ENCODE results near the gene MAGEA1.

Gene MAGEA1

GRCh38 chrX:153200462-153200861 lies 21.4 kb downstream of the MAGEA1 start:
- no peaks in the 10 kb centered on the region for H3K9me3 ChIP-seq (ENCODE audit: low read length)
- H3K27me3 ChIP-seq (ENCODE audit: insufficient read depth, low read length): no peaks in the 10 kb centered on the region
- H3K27ac ChIP-seq (ENCODE audit: low read depth, low read length, poor library complexity, severe bottlenecking): no peak overlapping the region
- H3K4me2 ChIP-seq (ENCODE audit: low read length): no peak overlapping the region
- H3K4me1 ChIP-seq (ENCODE audit: insufficient read depth, low read length, severe bottlenecking): no peaks in the 10 kb centered on the region
- no peak overlapping the region for H3K9ac ChIP-seq (ENCODE audit: low read length)
- no peaks in the 10 kb centered on the region for H4K20me1 ChIP-seq (ENCODE audit: insufficient read depth, low read length)
- H3K4me3 ChIP-seq (ENCODE audit: low read depth, low read length, poor library complexity, severe bottlenecking): no peak overlapping the region
- no peaks in the 10 kb centered on the region for H3F3A ChIP-seq (ENCODE audit: insufficient read depth, low read length)
- H3K36me3 ChIP-seq (ENCODE audit: insufficient read depth, low read length): no peaks in the 10 kb centered on the region
- TF ChIP-seq CTCF (IDR thresholded peaks at IDR 0.05; ENCODE audit: low read length) (no peak), EZH2 (IDR thresholded peaks at IDR 0.05; ENCODE audit: borderline replicate concordance, low read length) (no peak)
- H2AFZ ChIP-seq (ENCODE audit: low read length): no peak overlapping the region
- H3K79me2 ChIP-seq (ENCODE audit: insufficient read depth, low read length): no peaks in the 10 kb centered on the region
- no peaks in the 10 kb centered on the region for H3K9me2 ChIP-seq (ENCODE audit: low read depth, low read length)

GRCh38 chrX:153206425-153207046 lies 27.5 kb downstream of the MAGEA1 start:
- Histone ChIP-seq H3K9me3 (ENCODE audit: low read length) (no peaks in the 10 kb centered on the region), H3K4me3 (ENCODE audit: low read depth, low read length, poor library complexity, severe bottlenecking) (no peak overlapping the region), H3K4me2 (ENCODE audit: low read length) (no peak overlapping the region), H2AFZ (ENCODE audit: low read length) (no peak overlapping the region), H3K9ac (ENCODE audit: low read length) (no peak overlapping the region), H3K27me3 (ENCODE audit: insufficient read depth, low read length) (no peaks in the 10 kb centered on the region), H3K9me2 (ENCODE audit: low read depth, low read length) (no peaks in the 10 kb centered on the region), H4K20me1 (ENCODE audit: insufficient read depth, low read length) (no peaks in the 10 kb centered on the region), H3K36me3 (ENCODE audit: insufficient read depth, low read length) (no peaks in the 10 kb centered on the region), H3F3A (ENCODE audit: insufficient read depth, low read length) (no peaks in the 10 kb centered on the region), H3K79me2 (ENCODE audit: insufficient read depth, low read length) (no peaks in the 10 kb centered on the region), H3K4me1 (ENCODE audit: insufficient read depth, low read length, severe bottlenecking) (no peaks in the 10 kb centered on the region), H3K27ac (ENCODE audit: low read depth, low read length, poor library complexity, severe bottlenecking) (no peak overlapping the region)
- TF ChIP-seq EZH2 (IDR thresholded peaks at IDR 0.05; ENCODE audit: borderline replicate concordance, low read length): no peak
- no peak for TF ChIP-seq CTCF (IDR thresholded peaks at IDR 0.05; ENCODE audit: low read length)

GRCh38 chrX:153209347-153209746 lies 30.3 kb downstream of the MAGEA1 start:
- Histone ChIP-seq H3F3A (ENCODE audit: insufficient read depth, low read length) (no peaks in the 10 kb centered on the region), H3K4me1 (ENCODE audit: insufficient read depth, low read length, severe bottlenecking) (no peaks in the 10 kb centered on the region), H2AFZ (ENCODE audit: low read length) (no peak overlapping the region), H3K9me2 (ENCODE audit: low read depth, low read length) (no peaks in the 10 kb centered on the region), H3K27ac (ENCODE audit: low read depth, low read length, poor library complexity, severe bottlenecking) (no peak overlapping the region), H3K4me3 (ENCODE audit: low read depth, low read length, poor library complexity, severe bottlenecking) (no peak overlapping the region), H3K79me2 (ENCODE audit: insufficient read depth, low read length) (no peaks in the 10 kb centered on the region), H4K20me1 (ENCODE audit: insufficient read depth, low read length) (no peaks in the 10 kb centered on the region), H3K27me3 (ENCODE audit: insufficient read depth, low read length) (no peaks in the 10 kb centered on the region), H3K9ac (ENCODE audit: low read length) (no peak overlapping the region), H3K36me3 (ENCODE audit: insufficient read depth, low read length) (no peaks in the 10 kb centered on the region), H3K4me2 (ENCODE audit: low read length) (no peak overlapping the region), H3K9me3 (ENCODE audit: low read length) (no peaks in the 10 kb centered on the region)
- TF ChIP-seq EZH2 (IDR thresholded peaks at IDR 0.05; ENCODE audit: borderline replicate concordance, low read length): no peak
- no peak for TF ChIP-seq CTCF (IDR thresholded peaks at IDR 0.05; ENCODE audit: low read length)

Data from OCI-LY1 (cell line).